Astrocyte (in vitro differentiated cells and primary cell): ENCODE results near the gene CALML6. TPM values are rescaled to one million over a fixed set of nuclear protein-coding genes. Genes with fewer than 3 reads are reported as not detected.

ENCODE experiments used
- DNase-seq: peaks from one replicate; pipeline ENCODE4 v3.0.0-alpha.2; 2010; ENCODE audit warnings: low read depth
- FAIRE-seq: peaks from 2 replicates; lab custom pipeline; 2011; peaks lifted over from hg19 to GRCh38; lab: Jason Lieb, UNC
- H2AFZ ChIP-seq: 2 replicates; pipeline ENCODE4 v1.6.0; 2012; ENCODE audit warnings: low read depth, low read length, inconsistent platforms
- H3K27ac ChIP-seq: 2 replicates; pipeline ENCODE4 v1.5.1; 2011; ENCODE audit warnings: low read depth, low read length, inconsistent platforms
- H3K27me3 ChIP-seq: 2 replicates; pipeline ENCODE4 v1.6.0; 2011; ENCODE audit warnings: low read length, inconsistent platforms; ENCODE audit not compliant: insufficient read depth
- H3K36me3 ChIP-seq: 2 replicates; pipeline ENCODE4 v1.5.1; 2011; ENCODE audit warnings: low read length, inconsistent platforms; ENCODE audit not compliant: insufficient read depth
- H3K4me1 ChIP-seq: 2 replicates; pipeline ENCODE4 v1.5.1; 2011; ENCODE audit warnings: low read length, inconsistent platforms; ENCODE audit not compliant: insufficient read depth
- H3K4me2 ChIP-seq: 2 replicates; pipeline ENCODE4 v1.6.0; 2012; ENCODE audit warnings: low read length, inconsistent platforms
- H3K4me3 ChIP-seq: 2 replicates; pipeline ENCODE4 v1.5.1; 2011; ENCODE audit warnings: low read depth, mild to moderate bottlenecking, low read length, inconsistent platforms; ENCODE audit not compliant: insufficient read depth
- H3K79me2 ChIP-seq: 2 replicates; pipeline ENCODE4 v1.6.0; 2012; ENCODE audit warnings: mild to moderate bottlenecking, low read length, inconsistent platforms; ENCODE audit not compliant: insufficient read depth
- H3K9ac ChIP-seq: 2 replicates; pipeline ENCODE4 v1.6.0; 2012; ENCODE audit warnings: mild to moderate bottlenecking, low read length, inconsistent platforms
- H3K9me3 ChIP-seq: 2 replicates; pipeline ENCODE4 v1.5.1; 2012; ENCODE audit warnings: low read depth, mild to moderate bottlenecking, low read length, inconsistent platforms; ENCODE audit not compliant: insufficient read depth
- H4K20me1 ChIP-seq: 2 replicates; pipeline ENCODE4 v1.6.0; 2012; ENCODE audit warnings: low read length, inconsistent platforms; ENCODE audit not compliant: insufficient read depth
- H3K27ac Mint-ChIP-seq: one replicate; pipeline ENCODE4 v1.8.0; 2021; ENCODE audit warnings: mild to moderate bottlenecking, mixed read lengths; ENCODE audit not compliant: unreplicated experiment
- H3K27me3 Mint-ChIP-seq: one replicate; pipeline ENCODE4 v1.8.0; 2021; ENCODE audit warnings: low read depth, mixed read lengths; ENCODE audit not compliant: unreplicated experiment
- H3K36me3 Mint-ChIP-seq: one replicate; pipeline ENCODE4 v1.8.0; 2021; ENCODE audit warnings: low read depth, mixed read lengths; ENCODE audit not compliant: unreplicated experiment
- H3K4me1 Mint-ChIP-seq: one replicate; pipeline ENCODE4 v1.8.0; 2021; ENCODE audit warnings: low read depth, mixed read lengths; ENCODE audit not compliant: unreplicated experiment
- H3K4me3 Mint-ChIP-seq: one replicate; pipeline ENCODE4 v1.8.0; 2021; ENCODE audit warnings: mild to moderate bottlenecking, moderate library complexity, mixed read lengths; ENCODE audit not compliant: unreplicated experiment
- H3K9me3 Mint-ChIP-seq: one replicate; pipeline ENCODE4 v1.8.0; 2021; ENCODE audit warnings: mild to moderate bottlenecking, mixed read lengths; ENCODE audit not compliant: unreplicated experiment
- CTCF ChIP-seq: IDR thresholded peaks from 2 replicates; pipeline ENCODE4 v1.5.1; 2011; ENCODE audit warnings: low read depth, mild to moderate bottlenecking, inconsistent platforms, low read length, moderate library complexity; ENCODE audit not compliant: insufficient read depth
- EZH2 ChIP-seq: IDR thresholded peaks from 2 replicates; pipeline ENCODE4 v1.6.1; 2012; ENCODE audit warnings: mild to moderate bottlenecking, low read length, inconsistent platforms; ENCODE audit not compliant: insufficient read depth
- total RNA-seq: library from RNA; stranded (reverse); gene quantifications from 2 replicates; pipeline ENCODE4 v1.2.1, GENCODE V29; 2021

Gene CALML6
- total RNA-seq, 1 donor from 2014 or later: 0.91 TPM

- H3K4me1 Mint-ChIP-seq: no peaks in the 10 kb centered on the region
- Histone ChIP-seq H3K79me2 (no peaks in the 10 kb centered on the region), H3K4me2 (no peak overlapping the region), H3K27ac (no peak overlapping the region), H3K36me3 (no peaks in the 10 kb centered on the region), H3K27me3 (no peaks in the 10 kb centered on the region), H3K4me3 (no peak overlapping the region), H3K4me1 (peaks cover 6% of the 10 kb centered on the region), H3K9me3 (no peaks in the 10 kb centered on the region), H2AFZ (no peak overlapping the region), H3K9ac (no peak overlapping the region), H4K20me1 (no peaks in the 10 kb centered on the region)
- no peak for DNase-seq
- H3K27me3 Mint-ChIP-seq: peaks cover 26% of the 10 kb centered on the region
- no peaks in the 10 kb centered on the region for H3K9me3 Mint-ChIP-seq
- H3K36me3 Mint-ChIP-seq: no peaks in the 10 kb centered on the region
- FAIRE-seq: no peak
- H3K27ac Mint-ChIP-seq: no peak overlapping the region
- TF ChIP-seq EZH2 (no peak), CTCF (no peak)
- H3K4me3 Mint-ChIP-seq: no peak overlapping the region
These were observed 2.4 kb downstream of the CALML6 start for GRCh38 chr1:1917304-1917976.

GRCh38 chr1:1917995-1918900 lies 3.2 kb downstream of the CALML6 start:
- Histone ChIP-seq H4K20me1 (no peaks in the 10 kb centered on the region), H3K36me3 (no peaks in the 10 kb centered on the region), H3K4me3 (no peak overlapping the region), H3K4me1 (peaks cover 6% of the 10 kb centered on the region), H3K27me3 (no peaks in the 10 kb centered on the region), H3K9ac (no peak overlapping the region), H3K9me3 (no peaks in the 10 kb centered on the region), H2AFZ (peak overlapping the region; percentile 63), H3K4me2 (peak overlapping the region; percentile 84), H3K79me2 (no peaks in the 10 kb centered on the region), H3K27ac (no peak overlapping the region)
- no peak for FAIRE-seq
- Mint-ChIP-seq H3K4me3 (no peak overlapping the region), H3K36me3 (no peaks in the 10 kb centered on the region), H3K4me1 (no peaks in the 10 kb centered on the region), H3K9me3 (no peaks in the 10 kb centered on the region), H3K27me3 (peaks cover 26% of the 10 kb centered on the region), H3K27ac (no peak overlapping the region)
- TF ChIP-seq CTCF (no peak), EZH2 (peak; percentile 48)
- no peak for DNase-seq
